IMR-90 (cell line): ENCODE measurements around the gene RAB12. TPM values are rescaled to one million over a fixed set of nuclear protein-coding genes. Genes with fewer than 3 reads are reported as not detected.

Source experiments
- ATAC-seq: fragments of 200-7000 bp; cut with Tn5 transposase; 2 replicates; pipeline ENCODE4 v1.9.1; 2020; ENCODE audit warnings: low read depth, mild to moderate bottlenecking, moderate library complexity
- BruUV-seq: library from RNA; stranded (reverse); fragments of 400-500 nt; replicated peaks from 2 replicates; lab custom pipeline; 2021; lab: Mats Ljungman, UMichigan
- CTCF ChIA-PET: fragments of 300-600 bp; formaldehyde crosslinking; extraction: SDS; loops from one replicate; lab custom pipeline; 2021; ENCODE audit warnings: antibody characterized with exemption; lab: Yijun Ruan, JAX
- POLR2A ChIA-PET: fragments of 300-600 bp; sonication (Branson Sonifier 250); formaldehyde crosslinking; loops from one replicate; lab custom pipeline; 2022; ENCODE audit warnings: antibody characterized with exemption; ENCODE audit not compliant: unreplicated experiment; lab: Charles Lee
- DNase-seq: peaks from one replicate; pipeline ENCODE4 v3.0.0; 2013
- H2AFZ ChIP-seq: replicated peaks from 2 replicates; pipeline ENCODE3; 2013; ENCODE audit warnings: low read length, mild to moderate bottlenecking; ENCODE audit not compliant: poor library complexity
- H2AK5ac ChIP-seq: 2 replicates; pipeline ENCODE4 v1.6.1; 2013; ENCODE audit warnings: low read depth, low read length, inconsistent platforms
- H2AK9ac ChIP-seq: replicated peaks from 2 replicates; pipeline ENCODE3; 2013; ENCODE audit warnings: mild to moderate bottlenecking, low read depth, low read length, moderate library complexity; ENCODE audit not compliant: poor library complexity
- H2BK120ac ChIP-seq: 2 replicates; pipeline ENCODE4 v1.6.1; 2013; ENCODE audit warnings: low read depth, low read length, inconsistent platforms
- H2BK15ac ChIP-seq: 3 replicates; pipeline ENCODE4 v1.6.1; 2013; ENCODE audit warnings: low read depth, low read length, inconsistent platforms
- H2BK20ac ChIP-seq: 2 replicates; pipeline ENCODE4 v1.6.1; 2013; ENCODE audit warnings: low read depth, mild to moderate bottlenecking, inconsistent platforms, low read length, moderate library complexity
- H2BK5ac ChIP-seq: 2 replicates; pipeline ENCODE4 v1.6.1; 2013; ENCODE audit warnings: mild to moderate bottlenecking, low read depth, low read length, inconsistent platforms; ENCODE audit not compliant: poor library complexity, severe bottlenecking
- H3K14ac ChIP-seq: replicated peaks from 2 replicates; pipeline ENCODE4 v1.6.1; 2013; ENCODE audit warnings: low read depth, low read length, inconsistent platforms
- H3K18ac ChIP-seq: 2 replicates; pipeline ENCODE4 v1.6.1; 2013; ENCODE audit warnings: low read depth, low read length, control low read depth
- H3K23ac ChIP-seq: 2 replicates; pipeline ENCODE4 v1.6.1; 2013; ENCODE audit warnings: low read depth, low read length, inconsistent platforms
- H3K27ac ChIP-seq: 2 replicates; pipeline ENCODE4 v1.5.1; 2013; ENCODE audit warnings: mild to moderate bottlenecking, control low read depth, low read length; ENCODE audit not compliant: insufficient read depth
- H3K27me3 ChIP-seq: 2 replicates; pipeline ENCODE4 v1.6.1; 2013; ENCODE audit warnings: low read length; ENCODE audit not compliant: control insufficient read depth, insufficient read depth
- H3K36me3 ChIP-seq: 2 replicates; pipeline ENCODE4 v1.6.1; 2013; ENCODE audit warnings: low read length, mixed read lengths; ENCODE audit not compliant: control insufficient read depth, insufficient read depth
- H3K4ac ChIP-seq: 2 replicates; pipeline ENCODE4 v1.6.1; 2013; ENCODE audit warnings: low read depth, low read length, inconsistent platforms
- H3K4me1 ChIP-seq: 2 replicates; pipeline ENCODE4 v1.6.1; 2013; ENCODE audit warnings: low read length, mixed read lengths; ENCODE audit not compliant: control insufficient read depth, insufficient read depth
- H3K4me2 ChIP-seq: 2 replicates; pipeline ENCODE4 v1.6.1; 2013; ENCODE audit warnings: low read depth, mild to moderate bottlenecking, control low read depth, low read length, moderate library complexity
- H3K4me3 ChIP-seq: 2 replicates; pipeline ENCODE4 v1.5.1; 2013; ENCODE audit warnings: low read depth, mild to moderate bottlenecking, control low read depth, low read length, moderate library complexity; ENCODE audit not compliant: insufficient read depth
- H3K56ac ChIP-seq: 2 replicates; pipeline ENCODE4 v1.6.1; 2013; ENCODE audit warnings: low read length, inconsistent platforms; ENCODE audit not compliant: insufficient read depth; ENCODE audit errors: extremely low read depth
- H3K79me1 ChIP-seq, 2 experiments: 2 replicates each; pipeline ENCODE4 v1.6.1; 2013; ENCODE audit warnings: low read length in 2 of 2, inconsistent platforms in 1 of 2, low read depth in 1 of 2
- H3K9ac ChIP-seq: 2 replicates; pipeline ENCODE4 v1.6.1; 2013; ENCODE audit warnings: low read depth, low read length, control low read depth
- H3K9me1 ChIP-seq: 2 replicates; pipeline ENCODE4 v1.6.1; 2013; ENCODE audit warnings: low read length, inconsistent platforms; ENCODE audit not compliant: insufficient read depth
- H3K9me3 ChIP-seq: 2 replicates; pipeline ENCODE4 v1.6.1; 2013; ENCODE audit warnings: low read length; ENCODE audit not compliant: control insufficient read depth, insufficient read depth
- H4K20me1 ChIP-seq: 2 replicates; pipeline ENCODE4 v1.6.1; 2013; ENCODE audit warnings: low read length, inconsistent platforms; ENCODE audit not compliant: insufficient read depth
- H4K5ac ChIP-seq: 2 replicates; pipeline ENCODE4 v1.6.1; 2013; ENCODE audit warnings: mild to moderate bottlenecking, low read depth, low read length, control low read depth
- H4K8ac ChIP-seq, 2 experiments: 2 replicates each; pipeline ENCODE4 v1.6.1; 2013; ENCODE audit warnings: low read depth in 2 of 2, low read length in 2 of 2, control low read depth in 1 of 2, inconsistent platforms in 1 of 2
- H4K91ac ChIP-seq: 2 replicates; pipeline ENCODE4 v1.6.1; 2013; ENCODE audit warnings: low read depth, low read length, inconsistent platforms; ENCODE audit not compliant: insufficient read depth
- BHLHE40 ChIP-seq: fragments of 150-350 bp; IDR thresholded peaks from 2 replicates; pipeline ENCODE4 v1.6.1; 2016; ENCODE audit warnings: mild to moderate bottlenecking, low read depth, low read length
- CEBPB ChIP-seq: IDR thresholded peaks from 2 replicates; pipeline ENCODE4 v1.6.1; 2012; ENCODE audit warnings: low read depth, low read length, improper control_type of control experiment
- CHD1 ChIP-seq: IDR thresholded peaks from 2 replicates; pipeline ENCODE4 v1.6.1; 2012; ENCODE audit warnings: low read depth, low read length, improper control_type of control experiment
- CTCF ChIP-seq: conservative IDR thresholded peaks from 2 replicates; pipeline ENCODE4 v1.5.1; 2012; ENCODE audit warnings: mild to moderate bottlenecking, low read depth, low read length, improper control_type of control experiment
- ELK1 ChIP-seq: fragments of 150-350 bp; IDR thresholded peaks from 2 replicates; pipeline ENCODE4 v1.6.1; 2016; ENCODE audit warnings: low read depth, mild to moderate bottlenecking, low read length, moderate library complexity, borderline replicate concordance
- MAFK ChIP-seq: IDR thresholded peaks from 2 replicates; pipeline ENCODE4 v1.6.1; 2012; ENCODE audit warnings: low read depth, low read length, improper control_type of control experiment
- MAZ ChIP-seq: IDR thresholded peaks from 2 replicates; pipeline ENCODE4 v1.6.1; 2012; ENCODE audit warnings: low read depth, mild to moderate bottlenecking, low read length, improper control_type of control experiment, moderate library complexity, borderline replicate concordance
- MXI1 ChIP-seq: IDR thresholded peaks from 2 replicates; pipeline ENCODE4 v1.6.1; 2012; ENCODE audit warnings: low read depth, mild to moderate bottlenecking, low read length, moderate library complexity, borderline replicate concordance
- NFE2L2 ChIP-seq: fragments of 150-350 bp; IDR thresholded peaks from 2 replicates; pipeline ENCODE4 v1.6.1; 2016; ENCODE audit warnings: low read depth, mild to moderate bottlenecking, low read length
- POLR2A ChIP-seq: IDR thresholded peaks from 2 replicates; pipeline ENCODE4 v1.6.1; 2012; ENCODE audit warnings: mild to moderate bottlenecking, low read depth, low read length
- RAD21 ChIP-seq: IDR thresholded peaks from 2 replicates; pipeline ENCODE4 v1.6.1; 2012; ENCODE audit warnings: low read length, improper control_type of control experiment
- RFX5 ChIP-seq: IDR thresholded peaks from 2 replicates; pipeline ENCODE4 v1.8.0; 2012; ENCODE audit warnings: low read depth, mild to moderate bottlenecking, low read length, moderate library complexity
- USF2 ChIP-seq: fragments of 150-350 bp; IDR thresholded peaks from 2 replicates; pipeline ENCODE4 v1.6.1; 2017; ENCODE audit warnings: mild to moderate bottlenecking, antibody characterized with exemption, low read length, low read depth
- WGBS, 2 experiments: methylation state at CpG; one replicate each; pipeline versions ENCODE4 v1.1.5 to v1.1.7; 2013; ENCODE audit warnings: missing lambda C conversion rate in 2 of 2; ENCODE audit not compliant: insufficient read length in 1 of 2; ENCODE audit errors: extremely low coverage in 2 of 2; 5-methylcytosine and 5-hydroxymethylcytosine counted together
- dilution Hi-C: fragments of 300-500 bp; cut with HindIII; formaldehyde crosslinking; loops from one replicate; pipeline ENCODE4 v1.14.3; 2018; ENCODE audit warnings: low sequenced_read_pairs; ENCODE audit not compliant: unreplicated experiment
- in situ Hi-C: fragments of 300-500 bp; cut with MboI; formaldehyde crosslinking; loops from 3 replicates; pipeline ENCODE4 v1.14.3; 2019; ENCODE audit warnings: low sequenced_read_pairs, inconsistent platforms, mixed read lengths
- intact Hi-C: fragments of 100-400 bp; cut with micrococcal nuclease; formaldehyde crosslinking; loops from 2 replicates; pipeline ENCODE4 v1.10.0; 2022
- polyA plus RNA-seq, 3 experiments: library from polyadenylated mRNA; depleted of rRNA; stranded (reverse); fragments of >200 nt; gene quantifications; 2 replicates each; pipeline ENCODE4 v1.2.3, GENCODE V29; 2012; ENCODE audit warnings: low replicate concordance in 1 of 3
- total RNA-seq: library from RNA; depleted of rRNA; stranded (reverse); fragments of >200 nt; gene quantifications from 2 replicates; pipeline ENCODE4 v1.2.3, GENCODE V29; 2012

The RAB12 gene
- total and polyA plus RNA-seq, 2 of the 4 experiments (the other 2 are of a cell fraction), result 14.9 to 19.2 TPM

GRCh38 chr18:8657873-8658470 is 48.7 kb downstream of the RAB12 start:
- Histone ChIP-seq H2BK5ac (no peak overlapping the region), H4K8ac (no peak overlapping the region), H4K91ac (no peak overlapping the region), H3K23ac (no peak overlapping the region), H2AK9ac (no peak overlapping the region), H3K4me2 (no peak overlapping the region), H2BK120ac (peak overlapping the region; percentile 32; the same call in 1 of the 2 replicates), H3K14ac (no peak overlapping the region), H3K27me3 (no peaks in the 10 kb centered on the region; the same call in 1 of the 2 replicates), H2AK5ac (no peak overlapping the region), H3K9me1 (peaks cover 2% of the 10 kb centered on the region; the same call in 1 of the 2 replicates), H3K36me3 (no peaks in the 10 kb centered on the region), H3K4ac (0 out of 2 replicates have a peak overlapping the region, but pooled peaks have one; percentile 5), H3K9me3 (no peaks in the 10 kb centered on the region), H4K20me1 (no peaks in the 10 kb centered on the region), H2BK15ac (no peak overlapping the region), H3K56ac (no peak overlapping the region), H2BK20ac (0 out of 2 replicates have a peak overlapping the region, but pooled peaks have one; percentile 8), H3K4me3 (no peak overlapping the region), H2AFZ (no peak overlapping the region), H3K79me1 (no peaks in the 10 kb centered on the region), H3K9ac (no peak overlapping the region), H3K18ac (no peak overlapping the region), H4K5ac (no peak overlapping the region), H3K27ac (no peak overlapping the region), H3K4me1 (peaks cover 10% of the 10 kb centered on the region)
- CTCF ChIA-PET, result no interaction called here
- in situ Hi-C loops, result loop anchor here (5.0 kb wide), 1 partner anchor 329 kb away; no protein-coding TSS in a partner anchor
- BruUV-seq, result no TSS peak
- intact Hi-C loops, result loop anchor here (10.0 kb wide), 1 partner anchor 147 kb away; no protein-coding TSS in a partner anchor
- dilution Hi-C loops, result no loop called here
- 0 out of 2 replicates have a peak, but pooled peaks have one; percentile 14 for ATAC-seq
- no peak for TF ChIP-seq RAD21
- TF ChIP-seq POLR2A, result no peak
- TF ChIP-seq USF2, result no peak
- no peak for TF ChIP-seq CEBPB
- TF ChIP-seq ELK1, result no peak
- TF ChIP-seq MAZ, result no peak
- TF ChIP-seq MXI1, result no peak
- no peak for TF ChIP-seq CHD1
- TF ChIP-seq BHLHE40, result no peak
- peak; percentile 51; the same call in 1 of the 2 replicates for TF ChIP-seq RFX5
- peak; percentile 57; the same call in 1 of the 2 replicates for TF ChIP-seq MAFK
- no peak for TF ChIP-seq NFE2L2
- TF ChIP-seq CTCF, result no peak
- DNase-seq, result peak; percentile 32
- POLR2A ChIA-PET, result no interaction called here
- WGBS, 2 experiments, result 41% methylated on average over 7 of the region's 14 CpGs; no CpG with 5 or more reads in 1 of the 2 experiments
